HK-2 (cell line): ENCODE data around the gene TRIM17.

Experiments used
- DNase-seq: peaks from one replicate; pipeline ENCODE4 v3.0.0-alpha.2; 2018; ENCODE audit not compliant: unreplicated experiment

The TRIM17 gene

GRCh38 chr1:228401782-228402640, 14.7 kb downstream of the TRIM17 start:
- DNase-seq = no peak

GRCh38 chr1:228400692-228401454, 15.8 kb downstream of the TRIM17 start:
- DNase-seq = no peak

- DNase-seq = no peak
Observed at GRCh38 chr1:228400237-228400651, 16.4 kb downstream of the TRIM17 start.

GRCh38 chr1:228399531-228400236, 17.0 kb downstream of the TRIM17 start:
- no peak for DNase-seq

- DNase-seq = no peak
Observed at GRCh38 chr1:228398741-228399461, 17.8 kb downstream of the TRIM17 start.

- DNase-seq = no peak
Observed at GRCh38 chr1:228397966-228398365, 18.7 kb downstream of the TRIM17 start.

GRCh38 chr1:228396770-228397662, 19.6 kb downstream of the TRIM17 start:
- no peak for DNase-seq

GRCh38 chr1:228394571-228395394, 21.9 kb downstream of the TRIM17 start:
- DNase-seq = no peak

- no peak for DNase-seq
Observed at GRCh38 chr1:228393811-228394570, 22.7 kb downstream of the TRIM17 start.

GRCh38 chr1:228393268-228393701, 23.4 kb downstream of the TRIM17 start:
- DNase-seq = no peak

GRCh38 chr1:228392111-228392936, 24.3 kb downstream of the TRIM17 start:
- peak; percentile 39 for DNase-seq

- DNase-seq = no peak
Observed at GRCh38 chr1:228391411-228392020, 25.1 kb downstream of the TRIM17 start.

- DNase-seq = no peak
Observed at GRCh38 chr1:228390649-228391048, 26.0 kb downstream of the TRIM17 start.

- no peak for DNase-seq
Observed at GRCh38 chr1:228387321-228387720, 29.3 kb downstream of the TRIM17 start.

- DNase-seq = no peak
Observed at GRCh38 chr1:228385232-228385631, 31.4 kb downstream of the TRIM17 start.

- DNase-seq = no peak
Observed at GRCh38 chr1:228383773-228384172, 32.9 kb downstream of the TRIM17 start.

- DNase-seq = no peak
Observed at GRCh38 chr1:228381356-228381755, 35.3 kb downstream of the TRIM17 start.

GRCh38 chr1:228379666-228380065, 37.0 kb downstream of the TRIM17 start:
- DNase-seq = no peak
